ENCODE results near the gene RAB7B.

The RAB7B gene

GRCh38 chr1:206005234-206005633 is 2.0 kb upstream of the RAB7B start:
- Histone ChIP-seq H3K4me1 (ENCODE audit: control insufficient read depth, low read length) (no peaks in the 10 kb centered on the region), H3K4me2 (ENCODE audit: low read length) (no peak overlapping the region), H3K9me2 (replicated peaks; ENCODE audit: control insufficient read depth, low read length) (no peaks in the 10 kb centered on the region), H4K20me1 (ENCODE audit: control insufficient read depth, insufficient read depth, low read depth, low read length) (no peaks in the 10 kb centered on the region), H3K36me3 (ENCODE audit: control insufficient read depth, low read length) (no peaks in the 10 kb centered on the region), H3K27me3 (ENCODE audit: control insufficient read depth, low read length) (peaks cover 4% of the 10 kb centered on the region; the same call in 1 of the 2 replicates), H3K27ac (ENCODE audit: low read depth, low read length) (no peak overlapping the region), H3K79me2 (ENCODE audit: control insufficient read depth, low read length) (no peaks in the 10 kb centered on the region), H3F3A (ENCODE audit: control insufficient read depth, insufficient read depth) (no peaks in the 10 kb centered on the region), H3K9me3 (ENCODE audit: control insufficient read depth, insufficient read depth, low read length) (no peaks in the 10 kb centered on the region), H3K4me3 (ENCODE audit: low read length) (no peak overlapping the region)
- no peak for TF ChIP-seq EZH2phosphoT487 (IDR thresholded peaks at IDR 0.05; ENCODE audit: borderline replicate concordance, low read length)
- no peak for TF ChIP-seq CTCF (IDR thresholded peaks at IDR 0.05; ENCODE audit: low read depth, low read length, poor library complexity, severe bottlenecking)

GRCh38 chr1:206004826-206005225 is 1.6 kb upstream of the RAB7B start:
- TF ChIP-seq EZH2phosphoT487 (IDR thresholded peaks at IDR 0.05; ENCODE audit: borderline replicate concordance, low read length) (no peak), CTCF (IDR thresholded peaks at IDR 0.05; ENCODE audit: low read depth, low read length, poor library complexity, severe bottlenecking) (no peak)
- Histone ChIP-seq H3K27ac (ENCODE audit: low read depth, low read length) (no peak overlapping the region), H3K9me3 (ENCODE audit: control insufficient read depth, insufficient read depth, low read length) (no peaks in the 10 kb centered on the region), H3K36me3 (ENCODE audit: control insufficient read depth, low read length) (no peaks in the 10 kb centered on the region), H4K20me1 (ENCODE audit: control insufficient read depth, insufficient read depth, low read depth, low read length) (no peaks in the 10 kb centered on the region), H3F3A (ENCODE audit: control insufficient read depth, insufficient read depth) (no peaks in the 10 kb centered on the region), H3K4me1 (ENCODE audit: control insufficient read depth, low read length) (no peaks in the 10 kb centered on the region), H3K4me2 (ENCODE audit: low read length) (no peak overlapping the region), H3K79me2 (ENCODE audit: control insufficient read depth, low read length) (no peaks in the 10 kb centered on the region), H3K27me3 (ENCODE audit: control insufficient read depth, low read length) (peaks cover 4% of the 10 kb centered on the region; the same call in 1 of the 2 replicates), H3K4me3 (ENCODE audit: low read length) (no peak overlapping the region), H3K9me2 (replicated peaks; ENCODE audit: control insufficient read depth, low read length) (no peaks in the 10 kb centered on the region)

- Histone ChIP-seq H3K4me3 (ENCODE audit: low read length) (no peak overlapping the region), H3K4me1 (ENCODE audit: control insufficient read depth, low read length) (no peaks in the 10 kb centered on the region), H3K9me3 (ENCODE audit: control insufficient read depth, insufficient read depth, low read length) (no peaks in the 10 kb centered on the region), H3F3A (ENCODE audit: control insufficient read depth, insufficient read depth) (no peaks in the 10 kb centered on the region), H4K20me1 (ENCODE audit: control insufficient read depth, insufficient read depth, low read depth, low read length) (no peaks in the 10 kb centered on the region), H3K27ac (ENCODE audit: low read depth, low read length) (no peak overlapping the region), H3K9me2 (replicated peaks; ENCODE audit: control insufficient read depth, low read length) (no peaks in the 10 kb centered on the region), H3K27me3 (ENCODE audit: control insufficient read depth, low read length) (peaks cover 4% of the 10 kb centered on the region; the same call in 1 of the 2 replicates), H3K36me3 (ENCODE audit: control insufficient read depth, low read length) (no peaks in the 10 kb centered on the region), H3K79me2 (ENCODE audit: control insufficient read depth, low read length) (no peaks in the 10 kb centered on the region), H3K4me2 (ENCODE audit: low read length) (no peak overlapping the region)
- no peak for TF ChIP-seq CTCF (IDR thresholded peaks at IDR 0.05; ENCODE audit: low read depth, low read length, poor library complexity, severe bottlenecking)
- no peak for TF ChIP-seq EZH2phosphoT487 (IDR thresholded peaks at IDR 0.05; ENCODE audit: borderline replicate concordance, low read length)
These were observed 932 bp upstream of the RAB7B start for GRCh38 chr1:206003854-206004800.
